ENCODE results near the gene IGFBP5.
A peak's percentile ranks its signal among the peaks of the same experiment; 100 is the strongest.

The IGFBP5 gene

DNA sequence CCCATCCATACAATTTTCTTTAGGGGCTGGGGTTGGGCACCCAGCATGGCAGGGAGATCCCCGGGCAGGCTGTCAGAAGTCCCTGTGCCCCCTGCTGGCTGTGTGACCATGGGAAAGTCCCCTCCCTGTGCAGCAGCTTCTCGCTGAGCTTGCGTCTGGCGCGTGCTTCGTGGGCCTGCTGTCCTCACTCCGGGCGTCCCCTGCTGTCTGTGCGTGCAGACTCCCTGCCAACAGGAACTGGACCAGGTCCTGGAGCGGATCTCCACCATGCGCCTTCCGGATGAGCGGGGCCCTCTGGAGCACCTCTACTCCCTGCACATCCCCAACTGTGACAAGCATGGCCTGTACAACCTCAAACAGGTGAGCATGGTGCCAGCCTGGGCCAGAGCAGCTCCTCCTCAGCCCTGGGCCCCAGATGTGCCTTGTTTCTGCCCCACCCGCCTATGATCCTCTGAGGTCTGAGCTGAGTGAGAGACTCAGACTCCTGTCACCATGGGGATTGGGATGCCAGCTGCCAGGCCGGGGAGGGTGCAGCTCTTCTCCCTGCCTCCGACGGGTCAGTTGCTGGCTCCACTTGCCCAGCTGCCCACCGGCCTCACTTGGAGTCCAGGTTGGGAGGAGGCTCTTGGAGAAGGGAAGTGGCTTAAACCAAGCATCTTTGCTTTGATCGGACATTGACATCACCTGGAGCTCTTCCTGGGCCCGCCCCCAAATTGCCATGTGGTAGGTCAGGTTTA is 33.5 kb downstream of the IGFBP5 start:
- H3K36me3 ChIP-seq (ENCODE audit: control insufficient read depth, insufficient read depth, low read length, severe bottlenecking): no peaks in the 10 kb centered on the region
- H3K9me3 ChIP-seq (ENCODE audit: control insufficient read depth, low read length): no peaks in the 10 kb centered on the region
- no peak overlapping the region for H3K4me3 ChIP-seq (ENCODE audit: low read length)
- DNase-seq (ENCODE audit: low read depth): no peak
- H3K27me3 ChIP-seq (replicated peaks; ENCODE audit: control insufficient read depth, insufficient read depth, low read length): peaks cover 12% of the 10 kb centered on the region
- H3K4me1 ChIP-seq (ENCODE audit: control insufficient read depth, insufficient read depth, low read length): peaks cover 5% of the 10 kb centered on the region
- no peak overlapping the region for H3K9ac ChIP-seq (ENCODE audit: low read length)

DNA sequence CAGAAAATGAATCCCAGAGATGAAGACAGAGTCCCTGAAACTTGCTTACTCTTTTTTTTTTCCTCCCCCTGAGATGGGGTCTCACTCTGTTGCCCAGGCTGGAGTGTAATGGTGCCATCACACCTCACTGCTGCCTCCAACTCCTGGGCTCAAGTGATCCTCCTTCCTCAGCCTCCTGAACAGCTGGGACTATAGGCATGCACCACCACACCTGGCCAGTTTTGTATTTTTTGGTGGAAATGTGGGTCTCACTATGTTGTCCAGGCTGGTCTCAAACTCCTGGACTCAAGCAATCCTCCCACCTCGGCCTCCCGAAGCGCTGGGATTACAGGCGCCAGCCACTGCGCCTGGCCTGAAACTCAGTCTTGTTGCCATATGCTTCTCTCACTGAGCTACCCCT is 34.3 kb downstream of the IGFBP5 start:
- DNase-seq (ENCODE audit: low read depth): no peak
- Histone ChIP-seq H3K4me3 (ENCODE audit: low read length) (no peak overlapping the region), H3K4me1 (ENCODE audit: control insufficient read depth, insufficient read depth, low read length) (peaks cover 5% of the 10 kb centered on the region), H3K36me3 (ENCODE audit: control insufficient read depth, insufficient read depth, low read length, severe bottlenecking) (no peaks in the 10 kb centered on the region), H3K9me3 (ENCODE audit: control insufficient read depth, low read length) (no peaks in the 10 kb centered on the region), H3K27me3 (replicated peaks; ENCODE audit: control insufficient read depth, insufficient read depth, low read length) (peaks cover 12% of the 10 kb centered on the region), H3K9ac (ENCODE audit: low read length) (no peak overlapping the region)

DNA sequence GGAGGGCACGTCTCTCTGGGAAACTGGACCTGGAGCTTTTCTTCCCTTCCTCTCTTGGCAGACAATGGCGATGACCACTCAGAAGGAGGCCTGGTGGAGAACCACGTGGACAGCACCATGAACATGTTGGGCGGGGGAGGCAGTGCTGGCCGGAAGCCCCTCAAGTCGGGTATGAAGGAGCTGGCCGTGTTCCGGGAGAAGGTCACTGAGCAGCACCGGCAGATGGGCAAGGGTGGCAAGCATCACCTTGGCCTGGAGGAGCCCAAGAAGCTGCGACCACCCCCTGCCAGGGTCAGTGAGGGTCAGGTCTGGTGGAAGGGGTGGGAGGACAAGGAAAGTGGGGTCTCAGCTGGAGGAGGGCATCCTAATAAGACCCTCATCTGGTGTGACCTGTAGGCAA is 34.9 kb downstream of the IGFBP5 start:
- no peak for DNase-seq (ENCODE audit: low read depth)
- H3K4me1 ChIP-seq (ENCODE audit: control insufficient read depth, insufficient read depth, low read length): peaks cover 5% of the 10 kb centered on the region
- peaks cover 12% of the 10 kb centered on the region for H3K27me3 ChIP-seq (replicated peaks; ENCODE audit: control insufficient read depth, insufficient read depth, low read length)
- no peak overlapping the region for H3K4me3 ChIP-seq (ENCODE audit: low read length)
- no peaks in the 10 kb centered on the region for H3K36me3 ChIP-seq (ENCODE audit: control insufficient read depth, insufficient read depth, low read length, severe bottlenecking)
- no peak overlapping the region for H3K9ac ChIP-seq (ENCODE audit: low read length)
- no peaks in the 10 kb centered on the region for H3K9me3 ChIP-seq (ENCODE audit: control insufficient read depth, low read length)

DNA sequence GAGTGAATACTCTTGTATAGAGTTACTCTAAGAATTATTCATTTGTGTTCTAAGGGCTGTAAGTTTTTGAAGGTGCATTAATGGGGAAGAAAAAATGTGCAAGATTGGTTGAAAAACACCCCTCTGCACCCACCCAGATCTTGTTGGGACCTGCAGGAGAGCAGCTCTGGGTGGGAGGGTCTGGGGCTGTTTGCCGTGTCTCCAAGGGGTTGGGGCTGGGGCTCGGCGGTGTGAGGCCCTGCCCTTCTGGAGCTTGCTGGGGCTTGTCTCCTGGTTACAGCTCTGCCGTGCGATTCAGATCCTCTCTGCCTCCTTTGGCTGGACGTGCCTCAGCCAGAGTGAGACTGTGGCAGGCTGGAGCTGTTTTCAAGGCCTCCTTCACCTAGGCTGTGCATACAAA is 36.1 kb downstream of the IGFBP5 start:
- H3K36me3 ChIP-seq (ENCODE audit: control insufficient read depth, insufficient read depth, low read length, severe bottlenecking): no peaks in the 10 kb centered on the region
- peaks cover 5% of the 10 kb centered on the region for H3K27me3 ChIP-seq (replicated peaks; ENCODE audit: control insufficient read depth, insufficient read depth, low read length)
- H3K9me3 ChIP-seq (ENCODE audit: control insufficient read depth, low read length): no peaks in the 10 kb centered on the region
- H3K4me1 ChIP-seq (ENCODE audit: control insufficient read depth, insufficient read depth, low read length): peaks cover 10% of the 10 kb centered on the region
- H3K4me3 ChIP-seq (ENCODE audit: low read length): no peak overlapping the region
- DNase-seq (ENCODE audit: low read depth): no peak
- H3K9ac ChIP-seq (ENCODE audit: low read length): no peak overlapping the region

DNA sequence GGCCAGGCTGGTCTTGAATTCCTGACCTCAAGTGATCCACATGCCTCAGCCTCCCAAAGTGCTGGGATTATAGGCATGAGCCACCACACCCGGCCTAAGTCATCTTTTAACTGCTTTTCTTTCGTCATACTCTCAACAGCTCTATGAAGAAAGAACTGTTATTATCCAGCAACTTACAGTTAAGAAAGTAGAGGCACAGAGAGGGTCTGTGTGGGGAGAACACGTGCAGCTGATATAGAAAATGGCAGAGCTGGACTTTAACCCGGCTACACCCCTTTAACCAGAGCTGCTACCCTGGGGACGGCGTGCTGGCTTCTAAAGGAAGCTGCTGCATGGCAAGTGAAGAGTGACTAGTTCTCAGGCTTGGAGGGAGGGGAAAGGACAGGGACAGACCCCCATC is 36.6 kb downstream of the IGFBP5 start:
- no peak for DNase-seq (ENCODE audit: low read depth)
- Histone ChIP-seq H3K4me1 (ENCODE audit: control insufficient read depth, insufficient read depth, low read length) (peaks cover 15% of the 10 kb centered on the region), H3K9me3 (ENCODE audit: control insufficient read depth, low read length) (no peaks in the 10 kb centered on the region), H3K36me3 (ENCODE audit: control insufficient read depth, insufficient read depth, low read length, severe bottlenecking) (no peaks in the 10 kb centered on the region), H3K27me3 (replicated peaks; ENCODE audit: control insufficient read depth, insufficient read depth, low read length) (peaks cover 5% of the 10 kb centered on the region), H3K9ac (ENCODE audit: low read length) (no peak overlapping the region), H3K4me3 (ENCODE audit: low read length) (no peak overlapping the region)

DNA sequence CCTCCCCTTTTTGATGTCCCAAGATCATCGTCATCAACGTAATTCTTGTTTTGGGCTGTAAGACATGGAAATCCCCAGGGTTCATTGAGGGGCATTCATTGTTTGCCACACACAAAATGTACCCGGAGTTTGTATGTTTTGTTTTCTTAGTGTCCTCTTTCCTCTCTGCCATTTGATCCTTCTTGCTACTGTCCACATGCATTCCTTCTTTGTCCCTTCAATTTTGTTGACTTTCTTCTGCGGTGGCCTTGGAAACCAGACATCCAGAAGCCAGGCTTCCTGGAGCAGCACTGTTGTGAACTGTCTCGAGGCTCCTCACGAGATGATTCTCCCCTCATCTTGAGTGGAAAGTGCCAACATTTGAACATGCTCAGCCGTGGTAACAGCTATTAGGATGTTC is 37.4 kb downstream of the IGFBP5 start:
- Histone ChIP-seq H3K36me3 (ENCODE audit: control insufficient read depth, insufficient read depth, low read length, severe bottlenecking) (no peaks in the 10 kb centered on the region), H3K4me3 (ENCODE audit: low read length) (no peak overlapping the region)
- peak; percentile 59 for DNase-seq (ENCODE audit: low read depth)

DNA sequence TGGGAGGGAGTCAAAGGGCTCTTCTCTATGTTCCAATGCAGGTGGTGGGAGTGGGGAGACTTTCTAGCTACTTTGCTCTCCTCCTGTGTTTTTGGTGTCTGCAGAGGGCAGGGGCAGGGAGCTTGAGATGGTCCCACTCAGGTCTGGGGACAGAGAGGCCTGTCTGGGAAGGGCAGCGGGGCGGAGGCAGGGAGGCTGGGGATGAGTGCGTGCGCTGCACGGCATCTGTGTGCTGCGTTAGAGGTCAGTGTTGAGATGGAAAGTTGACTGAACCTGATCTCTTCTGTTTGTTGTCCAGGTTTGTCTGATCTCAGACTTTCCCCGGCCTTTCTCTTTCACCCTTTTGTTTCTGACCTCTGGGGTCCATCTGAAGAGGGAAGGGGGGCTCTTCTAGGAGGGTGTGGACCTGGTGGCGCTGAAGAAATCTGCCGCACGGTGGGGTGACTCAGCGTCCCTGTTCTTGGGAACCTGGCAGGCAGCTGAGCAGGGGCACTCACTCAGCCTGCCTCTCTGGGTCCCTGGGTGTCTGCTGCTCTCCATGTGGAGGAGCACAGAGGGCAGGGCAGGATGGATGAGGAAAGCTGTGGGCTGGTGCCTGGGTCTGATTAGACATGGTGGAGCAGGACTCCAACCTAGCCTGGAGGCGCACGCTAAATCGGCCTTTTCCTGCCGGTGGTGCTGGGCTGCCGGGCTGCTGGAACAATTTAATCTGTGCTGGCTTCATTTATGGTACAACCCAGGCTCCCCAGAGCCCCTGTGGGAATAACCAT is 38.1 kb downstream of the IGFBP5 start:
- Histone ChIP-seq H3K9ac (ENCODE audit: low read length) (no peak overlapping the region), H3K4me1 (ENCODE audit: control insufficient read depth, insufficient read depth, low read length) (peaks cover 30% of the 10 kb centered on the region), H3K4me3 (ENCODE audit: low read length) (no peak overlapping the region), H3K36me3 (ENCODE audit: control insufficient read depth, insufficient read depth, low read length, severe bottlenecking) (no peaks in the 10 kb centered on the region), H3K27me3 (replicated peaks; ENCODE audit: control insufficient read depth, insufficient read depth, low read length) (peaks cover 5% of the 10 kb centered on the region), H3K9me3 (ENCODE audit: control insufficient read depth, low read length) (no peaks in the 10 kb centered on the region)
- peak; percentile 83 for DNase-seq (ENCODE audit: low read depth)

More for the DNA sequence above, 37.4 kb downstream of the IGFBP5 start:
- no peaks in the 10 kb centered on the region for H3K9me3 ChIP-seq (ENCODE audit: control insufficient read depth, low read length)
- no peak overlapping the region for H3K9ac ChIP-seq (ENCODE audit: low read length)
- H3K27me3 ChIP-seq (replicated peaks; ENCODE audit: control insufficient read depth, insufficient read depth, low read length): peaks cover 5% of the 10 kb centered on the region
- H3K4me1 ChIP-seq (ENCODE audit: control insufficient read depth, insufficient read depth, low read length): peaks cover 23% of the 10 kb centered on the region

DNA sequence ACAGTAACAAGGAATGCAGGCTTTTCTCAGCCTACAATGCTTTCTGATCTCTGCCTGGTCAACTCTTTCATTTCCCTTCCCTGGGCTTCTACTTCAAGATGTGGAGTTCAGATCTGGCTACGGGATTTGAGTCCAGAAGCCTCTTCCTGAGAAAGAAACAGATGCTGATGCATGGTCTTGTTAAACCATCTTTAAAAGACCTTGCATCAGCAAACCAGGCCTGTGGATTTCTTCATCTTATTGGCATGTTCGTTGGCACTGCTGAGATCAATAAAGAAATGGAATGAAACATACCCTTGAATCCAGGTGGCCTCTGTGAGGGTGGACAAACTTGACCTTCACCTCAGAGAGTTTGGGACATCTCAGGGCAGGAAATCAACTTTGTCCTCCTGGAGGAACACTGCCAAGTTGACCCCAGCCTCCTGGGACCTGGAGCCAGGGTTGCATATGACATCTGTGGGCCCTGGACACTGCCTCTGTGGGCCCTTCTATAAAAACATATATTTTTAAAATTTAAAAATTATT is 40.8 kb downstream of the IGFBP5 start:
- no peak overlapping the region for H3K9ac ChIP-seq (ENCODE audit: low read length)
- peaks cover 5% of the 10 kb centered on the region for H3K27me3 ChIP-seq (replicated peaks; ENCODE audit: control insufficient read depth, insufficient read depth, low read length)
- H3K9me3 ChIP-seq (ENCODE audit: control insufficient read depth, low read length): no peaks in the 10 kb centered on the region
- H3K4me1 ChIP-seq (ENCODE audit: control insufficient read depth, insufficient read depth, low read length): peaks cover 43% of the 10 kb centered on the region
- no peaks in the 10 kb centered on the region for H3K36me3 ChIP-seq (ENCODE audit: control insufficient read depth, insufficient read depth, low read length, severe bottlenecking)
- H3K4me3 ChIP-seq (ENCODE audit: low read length): no peak overlapping the region
- peak; percentile 41 for DNase-seq (ENCODE audit: low read depth)

DNA sequence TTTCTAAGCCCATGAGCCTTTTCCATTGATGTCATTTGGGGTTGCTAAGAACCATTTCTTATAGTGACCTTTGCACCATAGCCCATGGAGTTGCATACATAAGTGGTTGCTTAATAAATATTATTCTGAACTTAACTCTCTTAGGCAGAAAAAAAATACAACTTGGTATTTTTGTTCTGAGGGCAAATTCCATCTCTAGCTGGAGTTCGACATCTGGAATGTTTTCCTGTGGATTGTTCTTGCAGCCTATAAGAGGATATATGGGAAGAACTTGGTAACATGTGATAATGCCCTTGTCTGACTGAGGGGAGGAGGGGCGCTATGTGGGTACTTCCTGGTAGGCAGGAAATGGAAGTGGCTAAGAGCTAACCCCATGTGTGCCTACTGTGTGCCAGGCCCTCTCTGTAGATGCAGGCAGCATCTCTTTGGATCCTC is 41.4 kb downstream of the IGFBP5 start:
- Histone ChIP-seq H3K4me1 (ENCODE audit: control insufficient read depth, insufficient read depth, low read length) (peaks cover 42% of the 10 kb centered on the region), H3K9ac (ENCODE audit: low read length) (no peak overlapping the region), H3K27me3 (replicated peaks; ENCODE audit: control insufficient read depth, insufficient read depth, low read length) (peaks cover 5% of the 10 kb centered on the region), H3K9me3 (ENCODE audit: control insufficient read depth, low read length) (no peaks in the 10 kb centered on the region), H3K36me3 (ENCODE audit: control insufficient read depth, insufficient read depth, low read length, severe bottlenecking) (no peaks in the 10 kb centered on the region), H3K4me3 (ENCODE audit: low read length) (no peak overlapping the region)
- DNase-seq (ENCODE audit: low read depth): peak; percentile 78

DNA sequence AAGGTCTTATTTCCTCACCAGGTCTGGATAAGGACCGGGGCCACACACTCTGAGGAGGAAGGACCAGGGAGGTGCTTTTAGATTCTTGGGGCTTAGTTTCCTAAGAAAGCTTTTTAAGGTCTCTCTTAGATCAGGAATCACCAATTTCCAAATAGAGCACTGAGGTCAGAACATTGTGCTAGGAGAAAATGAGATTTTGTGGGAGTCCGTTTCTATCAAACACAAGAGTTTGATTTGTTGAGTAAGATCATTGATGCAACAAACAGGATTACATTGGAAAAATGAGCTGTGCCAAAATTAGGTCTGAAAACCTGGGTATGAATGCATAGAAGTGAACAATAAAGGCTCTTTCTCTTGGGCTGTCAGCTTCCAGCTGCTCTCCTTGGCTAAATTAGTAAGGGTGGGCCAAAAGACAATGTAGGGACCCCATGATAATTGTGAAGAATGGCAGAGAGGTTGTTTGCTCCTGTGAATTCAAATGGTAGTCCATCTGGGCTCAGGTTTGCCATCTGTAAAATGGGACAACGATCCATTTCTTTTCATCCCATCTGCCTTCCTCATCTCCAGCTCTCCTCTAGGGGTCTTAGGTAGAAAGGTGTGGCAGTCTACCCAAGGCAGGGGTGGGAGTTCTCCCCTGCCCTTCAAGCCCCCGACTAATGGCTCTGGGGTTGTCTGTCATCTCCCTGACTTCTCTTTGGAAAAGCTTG is 42.1 kb downstream of the IGFBP5 start:
- no peaks in the 10 kb centered on the region for H3K9me3 ChIP-seq (ENCODE audit: control insufficient read depth, low read length)
- no peak overlapping the region for H3K4me3 ChIP-seq (ENCODE audit: low read length)
- no peaks in the 10 kb centered on the region for H3K36me3 ChIP-seq (ENCODE audit: control insufficient read depth, insufficient read depth, low read length, severe bottlenecking)
- peak overlapping the region; percentile 20 for H3K9ac ChIP-seq (ENCODE audit: low read length)
- H3K4me1 ChIP-seq (ENCODE audit: control insufficient read depth, insufficient read depth, low read length): peaks cover 38% of the 10 kb centered on the region
- H3K27me3 ChIP-seq (replicated peaks; ENCODE audit: control insufficient read depth, insufficient read depth, low read length): peaks cover 5% of the 10 kb centered on the region
- DNase-seq (ENCODE audit: low read depth): peak; percentile 54

DNA sequence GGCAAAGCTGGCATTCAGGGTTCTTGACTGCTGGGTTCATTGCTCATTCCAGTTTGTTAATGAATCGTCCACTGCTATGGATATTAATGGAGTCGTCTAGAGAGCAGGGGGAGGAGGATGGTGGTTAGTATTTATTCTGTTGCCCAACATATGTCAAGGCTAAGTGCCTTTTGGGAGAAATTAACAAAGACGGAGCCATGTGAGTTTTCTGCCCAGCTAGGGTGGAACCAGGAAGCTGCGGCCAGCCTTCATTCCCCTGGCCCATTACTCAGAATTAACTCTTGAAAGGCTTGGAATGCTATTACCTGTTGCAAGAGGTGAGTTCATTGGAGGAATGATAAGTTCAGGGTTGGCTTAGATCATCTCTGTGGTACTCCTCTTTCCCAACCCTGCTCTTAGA is 42.8 kb downstream of the IGFBP5 start:
- H3K36me3 ChIP-seq (ENCODE audit: control insufficient read depth, insufficient read depth, low read length, severe bottlenecking): no peaks in the 10 kb centered on the region
- H3K9ac ChIP-seq (ENCODE audit: low read length): peak overlapping the region; percentile 20
- no peak for DNase-seq (ENCODE audit: low read depth)
- peaks cover 41% of the 10 kb centered on the region for H3K4me1 ChIP-seq (ENCODE audit: control insufficient read depth, insufficient read depth, low read length)
- no peaks in the 10 kb centered on the region for H3K9me3 ChIP-seq (ENCODE audit: control insufficient read depth, low read length)
- H3K4me3 ChIP-seq (ENCODE audit: low read length): no peak overlapping the region
- peaks cover 5% of the 10 kb centered on the region for H3K27me3 ChIP-seq (replicated peaks; ENCODE audit: control insufficient read depth, insufficient read depth, low read length)
